HTERT RPE-1 (cell line): ENCODE data around the gene MBP.
"Not testable (repeated sequence)": the region's sequence is repeated elsewhere in the genome, so short reads cannot be mapped to it uniquely, and the experiment has no call there.

Experiments used
- in situ Hi-C: fragments of 300-500 bp; cut with MboI; formaldehyde crosslinking; loops from 4 replicates; pipeline ENCODE4 v1.14.3; 2020; ENCODE audit warnings: low sequenced_read_pairs

The MBP gene

DNA sequence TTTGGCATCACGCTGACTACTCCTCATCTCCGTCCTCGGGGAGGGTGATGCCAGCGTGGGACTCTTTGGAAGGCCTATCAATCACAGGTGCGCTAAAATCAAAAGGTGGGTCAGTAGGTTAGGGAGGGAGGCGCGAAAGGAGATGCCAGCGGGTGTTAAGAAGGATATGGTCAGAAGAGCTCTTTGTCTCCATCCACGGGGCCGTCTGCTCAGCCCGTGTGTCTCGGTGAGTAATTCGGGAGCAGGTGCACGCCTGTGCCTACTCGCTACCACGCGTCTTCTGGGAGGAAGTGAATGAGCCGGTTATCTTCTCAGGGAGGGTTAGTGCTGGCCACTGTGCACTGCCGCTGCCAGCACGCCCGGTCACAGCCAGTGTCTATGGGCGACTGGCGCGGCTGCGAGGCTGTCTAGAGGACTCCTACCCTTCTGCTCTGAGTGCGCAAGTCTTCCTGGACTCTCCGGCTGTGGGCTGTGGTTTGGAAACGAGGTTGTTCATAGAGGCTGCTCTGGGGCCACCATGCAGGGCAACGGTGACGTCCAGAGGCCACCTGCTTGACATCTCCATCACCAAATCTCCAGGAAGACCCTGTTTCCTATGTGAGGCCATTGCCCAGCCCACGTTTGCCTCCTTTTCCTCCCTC, 153.4 kb downstream of the MBP start:
- in situ Hi-C loops = no loop called here

DNA sequence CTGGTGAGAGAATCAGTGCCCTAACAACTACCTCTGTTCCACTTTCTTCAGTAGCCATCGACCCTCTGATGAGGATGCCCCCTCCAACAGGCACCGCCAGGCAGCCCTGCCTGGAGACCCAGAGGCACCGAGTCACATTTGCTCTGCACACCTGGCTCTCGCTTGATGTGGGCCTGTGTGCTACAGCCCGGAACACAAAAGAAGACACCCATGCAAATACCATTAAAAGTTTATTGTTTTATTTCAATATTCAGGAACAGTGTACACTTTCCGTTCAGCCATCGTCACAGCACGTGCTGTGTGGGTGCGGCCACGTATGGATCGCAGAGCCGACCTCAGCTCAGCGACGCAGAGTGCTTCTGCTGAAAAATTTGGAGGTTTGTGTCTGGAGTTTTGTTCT, 154.0 kb downstream of the MBP start:
- in situ Hi-C loops = no loop called here

DNA sequence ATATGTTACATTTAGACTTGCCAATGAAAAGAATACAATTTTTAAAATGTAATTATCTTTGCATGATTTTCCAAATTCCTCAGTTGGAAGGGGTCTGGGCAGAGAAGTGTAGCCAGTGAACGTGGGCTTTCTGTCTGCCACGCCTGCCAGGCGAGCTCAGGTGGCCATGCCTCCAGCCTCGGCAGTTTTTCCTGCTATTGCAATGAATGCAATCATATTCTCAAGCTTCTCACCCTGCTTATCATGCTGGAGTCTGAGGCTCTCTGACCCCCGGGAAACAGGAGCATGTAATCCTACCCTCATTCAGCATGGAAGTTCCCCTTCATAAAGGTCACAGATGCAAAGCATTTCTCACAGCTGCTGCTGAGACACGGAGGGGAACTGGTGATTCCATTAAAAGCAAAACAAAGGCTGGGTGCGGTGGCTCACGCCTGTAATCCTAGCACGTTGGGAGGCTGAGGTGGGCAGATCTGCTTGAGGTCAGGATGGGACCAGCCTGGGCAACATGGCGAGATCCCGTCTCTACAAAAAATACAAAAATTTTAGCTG, 154.8 kb downstream of the MBP start:
- in situ Hi-C loops = no loop called here

DNA sequence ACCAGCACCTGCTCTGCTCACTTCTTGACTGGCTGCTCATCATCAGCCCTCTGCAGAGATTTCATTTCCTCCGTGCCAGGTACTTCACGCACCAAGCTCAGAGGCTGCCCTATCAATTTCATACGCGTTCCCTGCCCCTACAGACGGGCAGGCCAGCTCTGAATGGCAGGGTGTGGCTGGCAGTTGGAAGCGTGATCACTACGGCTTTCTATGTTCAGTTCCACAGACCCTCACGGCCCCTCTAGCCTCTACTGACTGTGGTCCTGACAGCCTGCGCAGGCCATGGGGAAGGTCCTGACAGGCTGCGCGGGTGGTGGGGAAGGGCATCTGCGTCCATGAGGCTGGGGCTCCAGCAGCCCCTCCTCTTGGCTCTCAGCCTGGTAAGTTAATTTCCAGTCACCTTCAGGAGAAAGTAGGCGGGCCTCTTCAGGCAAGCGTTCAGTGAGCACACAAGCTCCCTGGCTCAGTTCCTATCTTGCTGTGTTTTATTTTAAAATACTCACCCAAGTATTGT, 155.4 kb downstream of the MBP start:
- in situ Hi-C loops = no loop called here

DNA sequence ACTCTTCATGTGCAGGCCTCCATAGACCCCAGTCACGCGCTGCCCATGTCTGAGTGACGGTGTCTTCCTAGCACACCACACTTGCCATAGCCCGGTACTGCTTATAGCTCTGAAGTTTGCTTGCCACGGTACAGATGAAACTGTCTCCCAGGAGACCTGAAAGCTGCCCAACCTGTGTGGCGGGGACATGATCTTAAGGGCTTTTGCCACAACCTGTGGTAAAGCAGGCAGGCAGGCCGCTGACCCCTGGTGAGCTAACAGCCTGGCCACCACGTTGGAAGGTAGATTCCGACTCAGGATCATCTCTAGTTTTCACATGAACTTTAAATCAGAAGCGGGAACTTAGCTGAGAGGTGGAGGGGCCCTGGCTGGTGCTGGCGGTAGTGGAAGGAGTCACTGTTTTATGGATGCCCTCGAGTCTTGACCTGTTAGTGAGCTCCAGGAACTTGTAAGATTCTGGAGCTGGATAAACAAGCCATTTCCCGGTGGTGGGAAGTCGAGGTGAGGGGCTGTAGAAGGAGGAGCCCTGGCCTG, 156.9 kb downstream of the MBP start:
- in situ Hi-C loops = no loop called here

DNA sequence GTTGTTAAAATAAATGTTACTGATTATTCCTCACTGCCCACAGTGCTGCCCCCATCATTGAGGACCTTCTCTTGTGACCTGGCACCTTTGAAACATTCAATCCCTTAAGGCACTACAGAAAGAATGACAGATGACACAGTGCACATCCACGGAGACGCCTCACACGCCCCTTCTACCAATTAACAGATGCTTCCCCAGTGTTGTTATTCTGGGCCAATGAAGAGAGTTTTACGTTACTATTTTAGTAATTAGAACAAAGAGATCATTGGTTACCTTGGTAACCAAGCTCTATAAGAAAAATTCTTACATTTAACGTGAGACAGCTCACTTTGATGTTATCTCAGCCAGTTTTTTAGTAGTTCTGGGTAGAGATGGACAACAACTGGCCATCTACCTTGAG, 158.2 kb downstream of the MBP start:
- in situ Hi-C loops = no loop called here

DNA sequence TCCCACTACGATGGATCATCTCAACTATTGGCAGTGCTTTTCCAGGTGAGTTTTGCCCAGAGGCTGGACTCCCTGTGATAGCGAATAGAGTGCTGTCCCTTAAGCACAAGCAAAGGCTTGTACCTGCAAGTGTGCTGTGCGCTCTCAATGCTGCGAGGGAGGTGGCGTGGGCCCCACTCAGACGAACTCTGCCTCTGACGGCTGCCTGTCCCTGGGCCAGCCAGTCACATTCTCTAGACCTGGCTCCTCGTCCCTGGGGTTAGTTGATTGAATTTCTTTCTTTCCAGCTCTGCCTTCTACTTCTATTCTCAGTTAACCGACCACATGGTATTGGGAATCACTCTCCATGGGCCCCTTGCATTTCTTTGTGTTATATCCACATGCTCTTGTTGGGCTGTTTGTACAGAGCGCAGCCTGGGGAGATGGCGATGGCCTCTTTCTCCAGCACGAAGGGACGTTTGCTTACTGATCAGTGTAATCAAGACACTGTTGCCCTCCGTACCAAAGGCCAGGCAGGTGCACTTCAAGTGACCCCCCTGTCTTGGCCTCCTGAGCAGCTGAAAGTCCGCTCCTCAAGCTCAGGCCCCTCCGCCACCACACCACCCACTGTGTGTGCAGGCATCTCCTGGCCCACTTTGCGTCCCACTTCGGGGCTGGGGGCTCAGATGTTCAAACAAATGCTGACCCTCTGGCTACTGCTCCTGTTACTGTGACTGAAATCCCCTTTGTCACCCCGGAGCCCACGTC, 158.9 kb downstream of the MBP start:
- in situ Hi-C loops = no loop called here

DNA sequence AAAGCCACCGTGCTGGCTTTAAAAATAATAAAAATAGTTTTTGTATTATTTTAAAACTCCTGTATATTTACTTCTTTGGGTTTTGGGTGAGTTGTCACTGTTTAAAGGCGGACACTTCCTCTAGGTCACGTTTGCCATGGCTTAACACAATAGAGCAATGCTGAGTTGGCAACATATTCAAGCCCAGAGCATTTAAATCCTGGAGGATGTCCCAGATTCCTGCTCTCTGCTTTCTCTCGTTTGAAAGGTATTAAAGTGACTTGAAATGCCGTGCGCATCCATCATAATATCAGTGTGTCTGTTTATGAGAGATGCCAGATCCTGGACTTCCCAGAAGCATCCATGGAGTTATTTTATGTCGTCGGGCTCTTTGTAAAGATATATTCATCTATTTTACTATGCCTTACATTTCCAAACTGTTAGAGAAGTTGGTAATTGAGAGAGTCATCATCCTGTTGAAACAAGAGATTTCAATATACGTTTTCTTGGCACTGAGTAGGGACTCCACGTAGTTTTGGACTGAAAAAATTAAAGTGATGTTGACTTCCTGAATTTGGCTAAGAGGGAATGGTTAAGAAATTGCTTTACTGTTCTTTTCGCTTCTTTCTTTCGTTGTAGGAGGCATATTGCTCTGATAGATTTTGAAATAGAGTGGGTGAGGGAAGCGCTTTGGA, 159.6 kb downstream of the MBP start:
- in situ Hi-C loops = no loop called here

DNA sequence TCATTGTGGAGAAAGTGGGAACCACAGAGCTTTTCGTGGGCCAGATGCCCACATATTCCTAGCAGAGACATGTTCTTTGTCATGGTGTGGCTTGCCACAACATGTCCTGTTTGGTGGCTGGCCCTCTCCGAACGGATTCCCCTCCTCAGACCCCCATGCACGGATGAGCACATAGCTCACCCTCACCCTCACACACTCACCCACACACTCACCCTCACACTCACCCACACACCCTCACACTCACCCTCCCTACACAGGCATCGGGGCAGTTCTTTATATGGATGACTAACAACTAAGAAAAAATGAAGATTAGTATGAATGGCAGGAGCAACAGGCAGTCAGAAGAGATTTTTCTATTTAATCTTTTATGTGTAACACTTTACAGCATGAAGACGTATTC, 160.3 kb downstream of the MBP start:
- in situ Hi-C loops = no loop called here

DNA sequence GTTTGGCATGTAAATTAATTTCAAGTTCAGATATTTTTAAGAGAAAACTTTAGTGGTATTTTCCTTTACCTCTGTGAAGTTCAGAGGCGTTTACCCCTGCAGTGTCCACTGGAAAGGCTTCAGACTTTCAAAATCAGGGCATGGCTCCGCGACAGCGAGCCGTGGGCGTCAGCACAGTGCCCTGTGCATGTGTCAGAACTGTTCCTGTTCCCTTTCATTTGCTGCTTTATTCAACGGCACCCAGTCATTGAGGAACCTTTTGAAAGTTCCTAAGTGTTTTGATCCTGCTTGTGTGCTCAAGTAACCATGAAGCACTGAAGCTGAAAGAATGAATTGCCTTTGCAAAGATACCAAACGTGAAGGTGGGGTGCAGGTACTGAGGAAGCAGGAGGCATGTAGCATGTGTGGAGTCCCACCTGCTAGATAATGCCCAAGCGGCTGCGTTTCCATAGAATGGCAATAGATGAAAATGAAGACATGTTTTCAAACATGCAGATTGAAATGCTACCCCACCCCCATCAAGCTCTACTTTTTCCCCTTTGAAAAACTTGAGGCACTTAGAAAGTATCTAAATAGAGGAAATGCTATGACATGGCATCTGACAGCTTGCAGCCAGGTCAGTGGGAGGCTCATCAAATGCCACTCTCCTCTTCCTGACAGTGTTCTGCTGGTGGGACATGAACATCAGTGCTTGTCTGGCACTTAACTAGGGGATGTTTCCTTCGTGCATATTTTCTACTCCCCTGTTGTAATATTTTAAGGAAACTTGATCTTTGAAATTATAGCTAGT, 161.6 kb downstream of the MBP start:
- in situ Hi-C loops = no loop called here

DNA sequence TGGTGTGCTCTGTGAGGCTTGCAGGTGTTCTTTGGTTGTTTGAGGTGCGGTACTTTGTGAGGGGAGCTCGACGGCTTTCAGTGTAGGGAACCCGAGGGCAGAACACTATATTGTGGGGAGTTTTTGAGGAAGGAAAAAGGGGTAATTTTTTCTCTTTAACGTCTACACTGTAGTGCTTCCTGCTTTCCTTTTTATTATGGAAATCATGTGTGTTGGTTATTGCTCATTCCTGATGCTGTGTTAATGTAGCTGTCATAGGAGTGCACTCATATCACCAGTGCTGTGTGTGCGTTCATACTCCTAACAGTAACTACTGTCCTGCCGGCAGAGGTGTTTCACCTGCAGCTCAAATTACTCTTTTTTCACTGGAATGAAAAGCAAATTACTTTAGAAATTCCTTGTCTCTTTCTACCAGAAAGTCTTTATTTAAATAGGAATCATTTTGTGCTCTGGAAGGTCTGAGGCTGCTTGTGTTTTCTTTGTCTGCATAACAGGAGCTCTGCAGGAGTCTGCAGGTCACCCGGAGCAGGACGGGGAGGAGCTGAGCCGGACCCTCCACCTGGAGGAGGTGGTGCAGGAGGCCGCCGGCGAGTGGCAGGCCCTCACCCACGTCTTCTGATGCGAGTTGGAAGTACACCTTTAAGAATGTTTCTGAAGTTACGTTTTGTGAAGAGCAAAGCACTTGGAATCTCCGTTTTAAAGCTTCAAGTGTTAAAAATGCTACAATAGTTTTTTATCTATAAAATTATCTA, 164.7 kb downstream of the MBP start:
- in situ Hi-C loops = no loop called here

DNA sequence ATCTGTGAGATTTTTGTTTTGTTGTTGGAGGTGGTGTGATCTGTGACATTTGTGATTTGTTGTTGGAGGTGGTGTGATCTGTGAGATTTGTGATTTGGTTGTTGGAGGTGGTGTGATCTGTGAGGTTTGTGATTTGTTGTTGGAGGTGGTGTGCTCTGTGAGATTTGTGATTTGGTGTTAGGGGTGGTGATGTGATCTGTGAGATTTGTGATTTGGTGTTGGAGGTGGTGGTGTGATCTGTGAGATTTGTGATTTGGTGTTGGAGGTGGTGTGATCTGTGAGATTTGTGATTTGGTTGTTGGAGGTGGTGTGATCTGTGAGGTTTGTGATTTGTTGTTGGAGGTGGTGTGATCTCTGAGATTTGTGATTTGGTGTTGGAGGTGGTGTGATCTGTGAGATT, 165.3 kb downstream of the MBP start:
- in situ Hi-C loops = not testable (repeated sequence)

DNA sequence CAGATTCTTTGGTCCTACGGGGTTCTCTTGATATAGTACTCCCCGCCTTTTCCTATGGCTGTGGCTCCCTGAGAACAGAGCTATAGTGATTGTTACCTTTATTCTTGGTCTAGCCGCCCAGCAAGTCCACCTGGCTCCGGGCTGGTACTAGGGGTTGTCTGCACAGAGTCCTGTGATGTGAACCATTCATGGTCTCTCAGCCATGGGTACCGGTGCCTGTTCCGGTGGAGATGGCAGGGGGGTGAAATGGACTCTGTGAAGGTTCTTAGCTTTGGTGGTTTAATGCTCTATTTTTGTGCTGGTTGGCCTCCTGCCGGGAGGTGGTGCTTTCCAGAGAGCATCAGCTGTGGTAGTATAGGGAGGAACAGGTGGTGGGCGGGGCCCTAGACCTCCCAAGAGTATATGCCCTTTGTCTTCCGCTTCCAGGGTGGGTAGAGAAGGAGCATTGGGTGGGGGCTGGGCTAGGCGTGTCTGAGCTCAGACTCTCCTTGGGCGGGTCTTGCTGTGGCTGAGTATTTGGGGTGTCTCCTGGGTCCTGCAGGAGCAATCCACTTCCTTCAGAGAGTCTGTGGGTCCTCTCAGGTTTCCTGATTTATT, 166.9 kb downstream of the MBP start:
- in situ Hi-C loops = not testable (repeated sequence)

DNA sequence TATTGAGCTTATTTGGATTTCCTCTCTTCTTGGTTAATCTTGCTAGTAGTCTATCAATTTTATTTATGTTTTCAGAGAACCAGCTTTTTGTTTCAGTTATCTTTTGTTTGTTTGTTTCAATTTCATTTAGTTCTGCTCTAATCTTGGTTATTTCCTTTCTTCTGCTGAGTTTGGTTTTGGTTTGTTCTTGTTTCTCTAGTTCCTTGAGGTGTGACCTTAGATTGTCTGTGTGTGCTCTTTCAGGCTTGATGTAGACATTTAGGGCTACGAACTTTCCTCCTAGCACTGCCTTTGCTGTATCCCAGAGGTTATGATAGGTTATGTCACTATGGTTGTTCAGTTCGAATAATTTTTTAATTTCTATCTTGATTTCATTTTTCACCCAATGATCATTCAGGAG, 168.6 kb downstream of the MBP start:
- in situ Hi-C loops = no loop called here

DNA sequence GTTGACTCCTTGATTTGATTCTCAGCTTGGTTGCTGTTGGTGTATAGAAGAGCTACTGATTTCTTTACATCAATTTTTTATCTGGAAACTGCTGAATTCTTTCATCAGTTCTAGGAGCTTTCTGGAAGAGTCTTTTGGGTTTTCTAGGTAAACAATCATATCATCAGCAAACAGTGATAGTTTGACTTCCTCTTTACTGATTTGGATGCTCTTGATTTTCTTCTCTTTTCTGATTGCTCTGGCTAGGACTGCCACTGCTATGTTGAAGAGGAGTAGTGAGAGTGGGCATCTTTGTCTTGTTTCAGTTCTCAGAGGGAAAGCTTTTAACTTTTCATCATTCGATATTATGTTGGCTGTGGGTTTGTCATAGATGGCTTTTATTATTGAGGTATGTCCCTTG, 169.7 kb downstream of the MBP start:
- in situ Hi-C loops = no loop called here

DNA sequence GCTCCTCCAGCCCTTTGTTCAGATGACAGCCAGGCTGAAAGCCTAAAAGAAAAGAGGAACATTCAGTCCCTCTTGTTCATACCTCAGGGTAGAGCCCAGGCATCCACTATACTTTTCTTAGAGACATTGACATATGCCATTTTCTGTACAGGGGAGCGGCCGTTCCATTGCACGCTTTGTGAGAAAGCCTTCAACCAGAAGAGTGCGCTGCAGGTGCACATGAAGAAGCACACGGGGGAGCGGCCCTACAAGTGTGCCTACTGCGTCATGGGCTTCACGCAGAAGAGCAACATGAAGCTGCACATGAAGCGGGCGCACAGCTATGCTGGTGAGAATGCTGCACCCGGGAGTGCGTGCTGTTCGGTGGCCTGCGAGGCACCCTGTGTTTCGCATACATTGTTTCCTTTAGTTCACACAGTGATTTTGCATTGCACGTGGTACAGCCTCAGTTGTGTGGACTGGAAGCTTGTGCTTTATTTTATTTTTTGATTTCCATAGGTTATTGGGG, 172.0 kb downstream of the MBP start:
- in situ Hi-C loops = no loop called here

DNA sequence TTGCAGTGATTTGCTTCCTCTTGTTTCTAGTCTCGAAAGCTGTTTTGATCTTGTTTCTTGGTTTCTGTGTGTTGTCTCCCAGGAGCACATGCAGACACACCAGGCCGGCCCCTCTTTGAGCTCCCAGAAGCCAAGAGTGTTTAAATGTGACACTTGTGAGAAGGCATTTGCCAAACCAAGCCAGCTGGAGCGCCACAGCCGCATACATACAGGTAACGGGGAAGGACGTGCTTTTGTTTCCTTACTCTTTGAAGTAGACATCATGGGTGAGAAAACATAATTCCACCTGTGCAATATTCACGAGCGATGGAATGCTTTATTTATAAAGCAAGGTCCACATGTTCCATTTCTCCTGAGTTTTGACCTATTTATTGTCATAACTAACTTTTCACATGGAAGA, 173.0 kb downstream of the MBP start:
- in situ Hi-C loops = no loop called here

DNA sequence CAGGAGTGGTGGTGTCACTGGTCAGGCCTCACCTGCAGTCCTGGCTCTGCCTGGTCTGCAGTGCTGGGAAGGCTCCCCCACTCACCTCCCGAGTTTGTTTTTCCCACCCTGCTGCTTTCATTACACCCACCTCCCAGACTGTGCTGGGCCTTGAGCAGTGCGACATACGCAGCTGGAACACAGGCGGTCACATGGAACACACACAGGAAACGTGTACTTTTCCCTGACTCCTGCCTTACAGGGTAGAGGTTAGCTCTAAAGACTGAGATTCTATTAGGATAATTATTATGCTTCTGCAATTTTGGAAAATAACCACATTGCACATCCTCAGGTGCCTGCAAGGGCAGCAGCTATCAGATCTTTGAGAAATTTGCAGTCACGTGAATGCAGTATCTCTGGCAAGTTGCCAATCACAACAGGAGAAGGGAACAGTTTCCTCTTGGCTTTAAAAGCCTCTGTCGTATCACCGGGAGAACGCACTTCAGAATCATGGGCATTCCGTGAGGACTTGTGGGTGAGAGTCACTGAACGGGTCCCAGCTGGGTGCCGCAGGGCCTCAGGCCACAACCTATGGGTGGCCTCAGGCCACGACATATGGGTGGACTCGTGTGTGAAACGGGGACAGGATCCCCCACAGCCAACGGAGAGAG, 173.8 kb downstream of the MBP start:
- in situ Hi-C loops = no loop called here
